Measurements from ENCODE around the gene SLC36A4. TPM values are rescaled to one million over a fixed set of nuclear protein-coding genes. Genes with fewer than 3 reads are reported as not detected.

SLC36A4 gene
- total RNA-seq, 1 experiment from 2014 or later = 28.2 TPM

DNA sequence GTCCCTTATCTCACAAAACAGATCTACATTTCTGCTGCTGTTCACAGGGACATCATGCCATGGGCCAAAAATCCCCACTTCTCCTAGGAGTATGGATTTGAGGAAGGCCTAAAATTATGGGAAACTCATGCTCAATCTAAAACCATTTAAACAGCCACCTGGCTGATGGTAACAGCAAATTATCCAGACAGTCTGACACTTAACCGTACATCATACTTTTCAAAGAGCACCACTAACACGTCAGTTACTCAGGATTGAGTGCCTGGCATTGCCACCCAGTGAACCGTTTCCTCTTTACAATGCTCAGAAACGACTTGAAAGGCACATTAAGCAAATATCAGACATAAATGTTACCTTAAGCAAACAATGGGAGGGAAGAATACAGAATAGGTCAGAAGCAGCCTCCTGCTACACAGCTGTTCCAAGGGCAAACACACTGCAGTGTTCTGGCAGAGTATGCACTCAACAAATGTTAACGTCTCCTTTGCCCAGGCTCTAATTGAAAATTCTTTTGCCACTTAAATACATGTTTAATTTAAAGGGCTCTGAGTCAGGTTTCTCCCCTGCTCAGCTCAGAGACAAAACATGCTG is 18.8 kb upstream of the SLC36A4 start:
- no peak overlapping the region for H3K27ac ChIP-seq (ENCODE audit: low read depth, low read length, poor library complexity, severe bottlenecking)
- BruUV-seq (replicated peaks) = no TSS peak
- H3K4me1 ChIP-seq (ENCODE audit: insufficient read depth, low read length, poor library complexity, severe bottlenecking) = no peaks in the 10 kb centered on the region
- CTCF ChIA-PET = no interaction called here
- no peaks in the 10 kb centered on the region for H3K36me3 ChIP-seq (ENCODE audit: insufficient read depth, low read length, poor library complexity, severe bottlenecking)
- no peak for DNase-seq (ENCODE audit: low spot score)
- no peaks in the 10 kb centered on the region for H3K9me3 ChIP-seq (ENCODE audit: low read depth, low read length, poor library complexity, severe bottlenecking)
- no peaks in the 10 kb centered on the region for H3K27me3 ChIP-seq (replicated peaks; ENCODE audit: insufficient read depth, low read depth, low read length, poor library complexity)
- intact Hi-C loops (cut with micrococcal nuclease; ENCODE audit: unreplicated experiment) = no loop called here
- TF ChIP-seq EZH2 (IDR thresholded peaks at IDR 0.05; ENCODE audit: borderline replicate concordance, low read depth, low read length, poor library complexity, severe bottlenecking) = no peak
- TF ChIP-seq, protein P1, sequence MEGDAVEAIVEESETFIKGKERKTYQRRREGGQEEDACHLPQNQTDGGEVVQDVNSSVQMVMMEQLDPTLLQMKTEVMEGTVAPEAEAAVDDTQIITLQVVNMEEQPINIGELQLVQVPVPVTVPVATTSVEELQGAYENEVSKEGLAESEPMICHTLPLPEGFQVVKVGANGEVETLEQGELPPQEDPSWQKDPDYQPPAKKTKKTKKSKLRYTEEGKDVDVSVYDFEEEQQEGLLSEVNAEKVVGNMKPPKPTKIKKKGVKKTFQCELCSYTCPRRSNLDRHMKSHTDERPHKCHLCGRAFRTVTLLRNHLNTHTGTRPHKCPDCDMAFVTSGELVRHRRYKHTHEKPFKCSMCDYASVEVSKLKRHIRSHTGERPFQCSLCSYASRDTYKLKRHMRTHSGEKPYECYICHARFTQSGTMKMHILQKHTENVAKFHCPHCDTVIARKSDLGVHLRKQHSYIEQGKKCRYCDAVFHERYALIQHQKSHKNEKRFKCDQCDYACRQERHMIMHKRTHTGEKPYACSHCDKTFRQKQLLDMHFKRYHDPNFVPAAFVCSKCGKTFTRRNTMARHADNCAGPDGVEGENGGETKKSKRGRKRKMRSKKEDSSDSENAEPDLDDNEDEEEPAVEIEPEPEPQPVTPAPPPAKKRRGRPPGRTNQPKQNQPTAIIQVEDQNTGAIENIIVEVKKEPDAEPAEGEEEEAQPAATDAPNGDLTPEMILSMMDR (conservative IDR thresholded peaks at IDR 0.05; ENCODE audit: low read depth, low read length) = no peak
- no peak overlapping the region for H3K4me3 ChIP-seq (ENCODE audit: low read depth, low read length, poor library complexity, severe bottlenecking)
- POLR2A ChIA-PET (ENCODE audit: low non-redundant PET) = no interaction called here

DNA sequence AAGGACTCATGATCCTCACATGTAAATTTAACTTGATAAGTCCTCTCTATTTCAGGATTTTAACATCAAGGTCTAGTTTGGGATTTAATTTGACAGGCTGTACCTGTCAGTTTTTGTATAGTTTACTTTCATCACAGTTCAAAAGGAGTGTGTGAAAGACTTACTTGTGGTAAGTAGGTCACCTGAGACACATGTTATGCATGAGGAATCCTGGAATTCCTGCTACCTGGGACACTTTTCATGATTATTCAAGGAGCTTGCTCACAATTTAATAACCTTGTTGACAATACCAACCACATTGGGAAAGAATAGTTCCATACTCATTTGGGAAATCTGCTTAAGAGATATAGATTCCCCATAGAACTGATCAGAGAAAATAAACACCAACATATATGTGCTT is 15.8 kb upstream of the SLC36A4 start:
- no peak overlapping the region for H3K4me3 ChIP-seq (ENCODE audit: low read depth, low read length, poor library complexity, severe bottlenecking)

DNA sequence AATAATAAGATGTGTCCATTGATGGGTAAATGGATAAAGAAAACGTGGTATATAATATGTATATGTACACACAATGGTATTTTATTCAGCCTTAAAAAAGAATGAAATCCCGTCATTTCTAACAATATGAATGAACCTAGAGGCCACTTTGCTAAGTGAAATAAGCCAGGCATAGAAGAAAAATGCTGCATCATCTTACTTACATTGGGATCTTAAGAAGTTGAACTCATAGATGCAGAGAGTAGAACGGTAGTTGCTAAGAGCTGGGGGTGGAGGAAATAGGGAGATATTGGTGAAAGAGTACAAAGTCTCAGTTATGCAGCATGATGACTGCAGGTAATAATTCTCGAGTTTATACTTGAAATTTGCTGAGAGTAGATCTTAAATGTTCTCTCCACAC is 14.3 kb upstream of the SLC36A4 start:
- ChIA-PET POLR2A (ENCODE audit: low non-redundant PET) (no interaction called here), CTCF (no interaction called here)
- intact Hi-C loops (cut with micrococcal nuclease; ENCODE audit: unreplicated experiment) = no loop called here
- no peak overlapping the region for H3K4me3 ChIP-seq (ENCODE audit: low read depth, low read length, poor library complexity, severe bottlenecking)
- H3K27ac ChIP-seq (ENCODE audit: low read depth, low read length, poor library complexity, severe bottlenecking) = no peak overlapping the region
- H3K27me3 ChIP-seq (replicated peaks; ENCODE audit: insufficient read depth, low read depth, low read length, poor library complexity) = peaks cover 8% of the 10 kb centered on the region
- H3K36me3 ChIP-seq (ENCODE audit: insufficient read depth, low read length, poor library complexity, severe bottlenecking) = no peaks in the 10 kb centered on the region
- H3K9me3 ChIP-seq (ENCODE audit: low read depth, low read length, poor library complexity, severe bottlenecking) = no peaks in the 10 kb centered on the region
- TF ChIP-seq EZH2 (IDR thresholded peaks at IDR 0.05; ENCODE audit: borderline replicate concordance, low read depth, low read length, poor library complexity, severe bottlenecking) = no peak
- TF ChIP-seq, protein P1 (conservative IDR thresholded peaks at IDR 0.05; ENCODE audit: low read depth, low read length) = no peak
- H3K4me1 ChIP-seq (ENCODE audit: insufficient read depth, low read length, poor library complexity, severe bottlenecking) = no peaks in the 10 kb centered on the region
- no TSS peak for BruUV-seq (replicated peaks)
- DNase-seq (ENCODE audit: low spot score) = no peak

More for the DNA sequence above, 15.8 kb upstream of the SLC36A4 start:
- Histone ChIP-seq H3K36me3 (ENCODE audit: insufficient read depth, low read length, poor library complexity, severe bottlenecking) (no peaks in the 10 kb centered on the region), H3K27ac (ENCODE audit: low read depth, low read length, poor library complexity, severe bottlenecking) (no peak overlapping the region), H3K9me3 (ENCODE audit: low read depth, low read length, poor library complexity, severe bottlenecking) (no peaks in the 10 kb centered on the region), H3K4me1 (ENCODE audit: insufficient read depth, low read length, poor library complexity, severe bottlenecking) (no peaks in the 10 kb centered on the region), H3K27me3 (replicated peaks; ENCODE audit: insufficient read depth, low read depth, low read length, poor library complexity) (peaks cover 7% of the 10 kb centered on the region)
- no peak for DNase-seq (ENCODE audit: low spot score)
- intact Hi-C loops (cut with micrococcal nuclease; ENCODE audit: unreplicated experiment) = no loop called here
- ChIA-PET POLR2A (ENCODE audit: low non-redundant PET) (no interaction called here), CTCF (interaction anchor here (0.6 kb wide), 1 partner anchor 1312 kb away, joined by 3 read pairs; no protein-coding TSS in a partner anchor)
- BruUV-seq (replicated peaks) = no TSS peak
- TF ChIP-seq, protein P1 (conservative IDR thresholded peaks at IDR 0.05; ENCODE audit: low read depth, low read length) = no peak
- TF ChIP-seq EZH2 (IDR thresholded peaks at IDR 0.05; ENCODE audit: borderline replicate concordance, low read depth, low read length, poor library complexity, severe bottlenecking) = no peak

Data from A673 (cell line).